Pancreas (tissue), 10 donors: Measurements from ENCODE around the gene IMMP2L. TPM values are rescaled to one million over a fixed set of nuclear protein-coding genes. Genes with fewer than 3 reads are reported as not detected.
"Not testable (repeated sequence)": the region's sequence is repeated elsewhere in the genome, so short reads cannot be mapped to it uniquely, and the experiment has no call there.

Experiments
- ATAC-seq, 4 donors: fragments of 200-7000 bp; cut with Tn5 transposase; one replicate each; pipeline versions ENCODE4 v1.8.0 to v1.9.1; 2020; ENCODE audit warnings: mild to moderate bottlenecking in 4 of 4, moderate library complexity in 4 of 4
- DNase-seq, 6 donors: peaks; one replicate each; pipeline ENCODE4 v3.0.0-alpha.2; 2020
- FAIRE-seq: peaks from 2 replicates; lab custom pipeline; 2012; peaks lifted over from hg19 to GRCh38; lab: Jason Lieb, UNC
- H3K27ac ChIP-seq, 4 donors: fragments of 200-600 bp; sonication (generic); 1 replicate in 3 of 4; 2 replicates in 1 of 4; pipeline versions ENCODE4 v1.5.0 to v1.8.0; 2020
- H3K27me3 ChIP-seq, 4 donors: fragments of 200-600 bp; one replicate each; pipeline ENCODE4 v1.8.0; 2021
- H3K36me3 ChIP-seq, 3 donors: fragments of 200-600 bp; sonication (generic) in 1 of 3; one replicate each; pipeline versions ENCODE4 v1.5.0 to v1.8.0; 2020 to 2021
- H3K4me1 ChIP-seq, 3 donors: fragments of 200-600 bp; one replicate each; pipeline ENCODE4 v1.8.0; 2021
- H3K4me3 ChIP-seq, 4 donors: fragments of 200-600 bp; sonication (generic) in 2 of 4; one replicate each; pipeline versions ENCODE4 v1.5.0 to v1.8.0; 2020 to 2021
- H3K9me3 ChIP-seq, 4 donors: fragments of 200-600 bp; one replicate each; pipeline ENCODE4 v1.8.0; 2021
- CTCF ChIP-seq, 4 donors: fragments of 200-600 bp; sonication (generic) in 3 of 4; IDR thresholded peaks; one replicate each; pipeline versions ENCODE4 v1.5.0 to v1.8.0; 2021; ENCODE audit warnings: antibody characterized with exemption in 4 of 4
- WGBS, 2 donors: extraction: QIAGEN DNeasy Blood & Tissue Kit; methylation state at CpG; one replicate each; pipeline ENCODE4 v1.1.7; 2013; 5-methylcytosine and 5-hydroxymethylcytosine counted together
- intact Hi-C, 3 donors: fragments of 100-400 bp; cut with DNase I; formaldehyde crosslinking; loops; one replicate each; pipeline versions ENCODE4 v1.11.1 to v1.14.2; 2022
- polyA plus RNA-seq, 2 donors: library from polyadenylated mRNA; stranded (reverse); fragments of 200-250 nt; gene quantifications; one replicate each; pipeline ENCODE4 v1.2.3, GENCODE V29; 2013
- total RNA-seq, 6 donors: library from RNA; stranded (reverse); fragmentation: NEBNext Ultra II Directional in 4 of 6; extraction: Animal tissue kit (Norgen Biotek cat#: 25700) in 4 of 6; gene quantifications; one replicate each; pipeline versions ENCODE4 v1.2.1 to v1.2.4, GENCODE V29; 2021 to 2023
- donor health status: healthy with polysubstance abuse.
- donor health status: DM: no; HTN: no; CAD: no; lungs with moderate emphysema.
- donor health status: DM: no; HTN: no; CAD: no.
- donor health status: control.
- donor health status: control.
- donor health status: Bipolar disorder and iron deficiency.
- donor health status: DM: yes; HTN: yes; CAD: no.
- donor health status: DM: no; HTN: no; CAD: no.
- donor health status: DM: no; HTN: no; CAD: no.
- donor health status: DM: yes; HTN: yes; CAD: no.

IMMP2L gene
- total RNA-seq (10 to 100 TPM in 4 of 6 donors, 1 to 10 TPM in 2; 7.3 to 23.7 (median 11.5) TPM), polyA plus RNA-seq (10 to 100 TPM; 27.1 to 30.0 TPM)

- peaks cover 0 to 27% (median 24%) of the 10 kb centered on the region in 3 donors for H3K4me1 ChIP-seq
- no peaks in the 10 kb centered on the region for H3K36me3 ChIP-seq
- ATAC-seq (peak; percentile 93 to 98 (median 98)), DNase-seq (peak; percentile 87 to 98 (median 94)), FAIRE-seq (no peak)
- H3K27ac ChIP-seq, result peak within 1 kb of the TSS; percentile 73 to 96 (median 94)
- no peaks in the 10 kb centered on the region for H3K9me3 ChIP-seq
- H3K4me3 ChIP-seq, result peak within 1 kb of the TSS; percentile 67 to 88 (median 74)
- H3K27me3 ChIP-seq, result no peaks in the 10 kb centered on the region
- WGBS, 2 donors, result 1% methylated on average over 64 to 84 of the region's 84 CpGs
- TF ChIP-seq CTCF (IDR thresholded peaks at IDR 0.05), result peak in 1 of 4 donors; percentile 5
- intact Hi-C loops, result no loop called here
These were observed at the start of gene IMMP2L for GRCh38 chr7:111561904-111562732. TSS of gene IMMP2L (minus strand) at chr7:111562492.

GRCh38 chr7:111609483-111610254, 47.4 kb upstream of the IMMP2L start:
- FAIRE-seq, H3K27me3 ChIP-seq, H3K4me1 ChIP-seq, intact Hi-C loops, H3K36me3 ChIP-seq, H3K9me3 ChIP-seq, H3K27ac ChIP-seq, ATAC-seq, H3K4me3 ChIP-seq: not testable (repeated sequence)
- 94 to 98% methylated on average over 22 to 55 of the region's 58 CpGs for WGBS, 2 donors
- DNase-seq, result peak in 1 of 6 donors; percentile 58

GRCh38 chr7:111607621-111608020, 45.3 kb upstream of the IMMP2L start:
- Histone ChIP-seq H3K27me3 (no peaks in the 10 kb centered on the region), H3K4me3 (no peak overlapping the region), H3K27ac (no peak overlapping the region), H3K9me3 (no peaks in the 10 kb centered on the region), H3K4me1 (no peaks in the 10 kb centered on the region), H3K36me3 (no peaks in the 10 kb centered on the region)
- TF ChIP-seq CTCF (IDR thresholded peaks at IDR 0.05), result no peak
- DNase-seq (no peak), FAIRE-seq (no peak), ATAC-seq (no peak)
- 55 to 56% methylated on average over 2 of the region's 2 CpGs for WGBS, 2 donors
- intact Hi-C loops, result no loop called here

GRCh38 chr7:111605246-111605645, 43.0 kb upstream of the IMMP2L start:
- no peak for FAIRE-seq
- Histone ChIP-seq H3K27ac (no peak overlapping the region), H3K27me3 (no peaks in the 10 kb centered on the region), H3K4me1 (no peaks in the 10 kb centered on the region), H3K9me3 (no peaks in the 10 kb centered on the region), H3K36me3 (no peaks in the 10 kb centered on the region), H3K4me3 (no peak overlapping the region)
- no peak for DNase-seq
- no peak for ATAC-seq
- 46 to 69% methylated on average over 1 of the region's 1 CpG for WGBS, 2 donors
- no peak for TF ChIP-seq CTCF (IDR thresholded peaks at IDR 0.05)
- intact Hi-C loops, result no loop called here

GRCh38 chr7:111600091-111600490, 37.8 kb upstream of the IMMP2L start:
- H3K9me3 ChIP-seq, result no peaks in the 10 kb centered on the region

More at GRCh38 chr7:111600091-111600490, 37.8 kb upstream of the IMMP2L start:
- no peak for ATAC-seq
- no peak overlapping the region for H3K4me3 ChIP-seq
- H3K4me1 ChIP-seq, result no peaks in the 10 kb centered on the region
- DNase-seq, result no peak
- no peaks in the 10 kb centered on the region for H3K36me3 ChIP-seq
- FAIRE-seq, result no peak
- WGBS, 2 donors, result 86 to 90% methylated on average over 1 of the region's 1 CpG
- no peaks in the 10 kb centered on the region for H3K27me3 ChIP-seq
- no peak for TF ChIP-seq CTCF (IDR thresholded peaks at IDR 0.05)
- no peak overlapping the region for H3K27ac ChIP-seq
- intact Hi-C loops, result no loop called here
